Measurements from ENCODE around the gene ZNF32. TPM values are rescaled to one million over a fixed set of nuclear protein-coding genes. Genes with fewer than 3 reads are reported as not detected.

Gene ZNF32
- total RNA-seq, 1 experiment from 2014 or later: 30.3 TPM

GRCh38 chr10:43695730-43696129 is 47.0 kb upstream of the ZNF32 start:
- no peaks in the 10 kb centered on the region for H3K36me3 Mint-ChIP-seq (ENCODE audit: insufficient read depth, unreplicated experiment)
- H3K4me1 Mint-ChIP-seq (ENCODE audit: low read depth, unreplicated experiment): no peaks in the 10 kb centered on the region
- Histone ChIP-seq H3K36me3 (ENCODE audit: control insufficient read depth, insufficient read depth, low read length) (no peaks in the 10 kb centered on the region), H3K9me3 (no peaks in the 10 kb centered on the region), H3K4me1 (no peaks in the 10 kb centered on the region), H3K27me3 (replicated peaks; ENCODE audit: control insufficient read depth, insufficient read depth, low read length) (peaks cover 1% of the 10 kb centered on the region; the same call in 1 of the 2 replicates), H3K4me3 (ENCODE audit: low read depth, low read length) (no peak overlapping the region)
- TF ChIP-seq, protein P1, sequence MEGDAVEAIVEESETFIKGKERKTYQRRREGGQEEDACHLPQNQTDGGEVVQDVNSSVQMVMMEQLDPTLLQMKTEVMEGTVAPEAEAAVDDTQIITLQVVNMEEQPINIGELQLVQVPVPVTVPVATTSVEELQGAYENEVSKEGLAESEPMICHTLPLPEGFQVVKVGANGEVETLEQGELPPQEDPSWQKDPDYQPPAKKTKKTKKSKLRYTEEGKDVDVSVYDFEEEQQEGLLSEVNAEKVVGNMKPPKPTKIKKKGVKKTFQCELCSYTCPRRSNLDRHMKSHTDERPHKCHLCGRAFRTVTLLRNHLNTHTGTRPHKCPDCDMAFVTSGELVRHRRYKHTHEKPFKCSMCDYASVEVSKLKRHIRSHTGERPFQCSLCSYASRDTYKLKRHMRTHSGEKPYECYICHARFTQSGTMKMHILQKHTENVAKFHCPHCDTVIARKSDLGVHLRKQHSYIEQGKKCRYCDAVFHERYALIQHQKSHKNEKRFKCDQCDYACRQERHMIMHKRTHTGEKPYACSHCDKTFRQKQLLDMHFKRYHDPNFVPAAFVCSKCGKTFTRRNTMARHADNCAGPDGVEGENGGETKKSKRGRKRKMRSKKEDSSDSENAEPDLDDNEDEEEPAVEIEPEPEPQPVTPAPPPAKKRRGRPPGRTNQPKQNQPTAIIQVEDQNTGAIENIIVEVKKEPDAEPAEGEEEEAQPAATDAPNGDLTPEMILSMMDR (IDR thresholded peaks at IDR 0.05; ENCODE audit: insufficient read depth in 1 of 2, low read depth in 1 of 2, low read length in 1 of 2, severe bottlenecking in 1 of 2, unreplicated experiment in 1 of 2): no peak
- H3K4me3 Mint-ChIP-seq (ENCODE audit: unreplicated experiment): no peak overlapping the region
- intact Hi-C loops (cut with micrococcal nuclease; ENCODE audit: unreplicated experiment): no loop called here
- no peaks in the 10 kb centered on the region for H3K9me3 Mint-ChIP-seq (ENCODE audit: unreplicated experiment)
- peaks cover 29% of the 10 kb centered on the region for H3K27me3 Mint-ChIP-seq (ENCODE audit: insufficient read depth, unreplicated experiment)
- no TSS peak for BruUV-seq (replicated peaks)
- H3K27ac Mint-ChIP-seq (ENCODE audit: unreplicated experiment): no peak overlapping the region
- CTCF ChIA-PET: no interaction called here
- no peak for DNase-seq
- POLR2A ChIA-PET: no interaction called here

DNA sequence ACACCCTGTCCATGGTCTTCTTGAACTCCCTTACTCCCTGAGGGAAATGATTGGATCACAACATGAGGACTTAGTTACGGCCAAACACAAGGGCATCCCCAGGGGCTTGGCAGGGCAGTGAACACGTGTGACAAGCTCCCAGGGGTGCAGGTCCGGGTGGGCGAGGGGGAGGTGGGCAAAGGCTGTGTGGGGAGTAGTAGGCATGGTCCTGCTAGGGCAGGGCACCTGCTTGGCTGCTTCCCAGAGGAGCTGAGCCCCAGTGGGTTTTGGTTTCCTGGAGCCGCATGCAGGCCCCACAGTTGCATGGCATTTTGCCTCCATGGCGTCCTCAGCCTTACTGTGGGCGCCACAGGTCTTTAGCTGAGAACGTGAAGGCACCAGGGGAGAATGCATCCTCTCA is 46.6 kb upstream of the ZNF32 start:
- H3K4me3 ChIP-seq (ENCODE audit: low read depth, low read length): no peak overlapping the region
- ChIA-PET POLR2A (no interaction called here), CTCF (no interaction called here)
- intact Hi-C loops (cut with micrococcal nuclease; ENCODE audit: unreplicated experiment): no loop called here
- Mint-ChIP-seq H3K4me3 (ENCODE audit: unreplicated experiment) (no peak overlapping the region), H3K27ac (ENCODE audit: unreplicated experiment) (no peak overlapping the region), H3K36me3 (ENCODE audit: insufficient read depth, unreplicated experiment) (no peaks in the 10 kb centered on the region), H3K9me3 (ENCODE audit: unreplicated experiment) (no peaks in the 10 kb centered on the region), H3K27me3 (ENCODE audit: insufficient read depth, unreplicated experiment) (peaks cover 25% of the 10 kb centered on the region), H3K4me1 (ENCODE audit: low read depth, unreplicated experiment) (no peaks in the 10 kb centered on the region)
- H3K9me3 ChIP-seq: no peaks in the 10 kb centered on the region
- no peaks in the 10 kb centered on the region for H3K36me3 ChIP-seq (ENCODE audit: control insufficient read depth, insufficient read depth, low read length)
- no peak for DNase-seq
- BruUV-seq (replicated peaks): no TSS peak
- TF ChIP-seq, protein P1 (IDR thresholded peaks at IDR 0.05; ENCODE audit: insufficient read depth in 1 of 2, low read depth in 1 of 2, low read length in 1 of 2, severe bottlenecking in 1 of 2, unreplicated experiment in 1 of 2): no peak
- H3K4me1 ChIP-seq: no peaks in the 10 kb centered on the region
- peaks cover 1% of the 10 kb centered on the region; the same call in 1 of the 2 replicates for H3K27me3 ChIP-seq (replicated peaks; ENCODE audit: control insufficient read depth, insufficient read depth, low read length)

GRCh38 chr10:43694526-43694925 is 45.8 kb upstream of the ZNF32 start:
- intact Hi-C loops (cut with micrococcal nuclease; ENCODE audit: unreplicated experiment): no loop called here
- Mint-ChIP-seq H3K9me3 (ENCODE audit: unreplicated experiment) (no peaks in the 10 kb centered on the region), H3K27me3 (ENCODE audit: insufficient read depth, unreplicated experiment) (peaks cover 23% of the 10 kb centered on the region), H3K4me1 (ENCODE audit: low read depth, unreplicated experiment) (no peaks in the 10 kb centered on the region), H3K4me3 (ENCODE audit: unreplicated experiment) (no peak overlapping the region), H3K27ac (ENCODE audit: unreplicated experiment) (no peak overlapping the region), H3K36me3 (ENCODE audit: insufficient read depth, unreplicated experiment) (no peaks in the 10 kb centered on the region)
- Histone ChIP-seq H3K27me3 (replicated peaks; ENCODE audit: control insufficient read depth, insufficient read depth, low read length) (peaks cover 1% of the 10 kb centered on the region; the same call in 1 of the 2 replicates), H3K36me3 (ENCODE audit: control insufficient read depth, insufficient read depth, low read length) (no peaks in the 10 kb centered on the region), H3K9me3 (no peaks in the 10 kb centered on the region), H3K4me3 (ENCODE audit: low read depth, low read length) (no peak overlapping the region), H3K4me1 (no peaks in the 10 kb centered on the region)
- no peak for DNase-seq
- TF ChIP-seq, protein P1 (IDR thresholded peaks at IDR 0.05; ENCODE audit: insufficient read depth in 1 of 2, low read depth in 1 of 2, low read length in 1 of 2, severe bottlenecking in 1 of 2, unreplicated experiment in 1 of 2): no peak
- BruUV-seq (replicated peaks): no TSS peak
- ChIA-PET CTCF (no interaction called here), POLR2A (no interaction called here)
